Prostate gland (tissue), 2 donors: Measurements from ENCODE around the gene RAN.

ENCODE experiments used
- POLR2A ChIP-seq: fragments of 450-650 bp; IDR thresholded peaks from one replicate; pipeline ENCODE4 v1.6.1; 2016; ENCODE audit warnings: antibody characterized with exemption, mild to moderate bottlenecking
- POLR2AphosphoS5 ChIP-seq: sonication (generic); formaldehyde crosslinking; IDR thresholded peaks from one replicate; pipeline ENCODE4 v1.6.1; 2017; ENCODE audit warnings: antibody characterized with exemption
- TF ChIP-seq, protein P1 (sequence below), 4 experiments: fragments of 200-600 bp in 2 of 4; fragments of 450-650 bp in 2 of 4; sonication (generic) in 2 of 4; IDR thresholded peaks; 1 replicate in 3 of 4; 2 replicates in 1 of 4; pipeline ENCODE4 v1.5.1; 2016 to 2019; ENCODE audit warnings: antibody characterized with exemption in 4 of 4, mild to moderate bottlenecking in 2 of 4, moderate library complexity in 2 of 4

DNA sequence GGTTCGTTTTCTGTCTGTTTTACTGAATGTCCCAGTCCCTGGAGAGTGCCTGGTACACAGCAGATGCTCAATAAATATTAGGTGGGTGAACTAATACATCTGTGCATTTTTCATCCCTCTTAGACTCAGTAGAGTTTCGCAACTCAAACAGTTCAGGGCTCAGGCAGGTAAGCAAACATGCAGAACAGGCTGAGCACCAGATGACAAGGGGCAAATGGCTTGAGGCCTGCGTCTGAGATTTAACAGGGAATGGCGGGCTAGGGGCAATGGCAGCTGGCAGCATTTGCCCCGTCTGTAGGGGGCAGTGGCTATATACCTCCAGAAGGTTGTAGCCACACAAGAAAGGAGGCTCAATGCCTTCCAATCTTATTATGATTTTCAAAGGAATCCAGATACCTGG, 8.6 kb upstream of the RAN start:
- TF ChIP-seq, protein P1, sequence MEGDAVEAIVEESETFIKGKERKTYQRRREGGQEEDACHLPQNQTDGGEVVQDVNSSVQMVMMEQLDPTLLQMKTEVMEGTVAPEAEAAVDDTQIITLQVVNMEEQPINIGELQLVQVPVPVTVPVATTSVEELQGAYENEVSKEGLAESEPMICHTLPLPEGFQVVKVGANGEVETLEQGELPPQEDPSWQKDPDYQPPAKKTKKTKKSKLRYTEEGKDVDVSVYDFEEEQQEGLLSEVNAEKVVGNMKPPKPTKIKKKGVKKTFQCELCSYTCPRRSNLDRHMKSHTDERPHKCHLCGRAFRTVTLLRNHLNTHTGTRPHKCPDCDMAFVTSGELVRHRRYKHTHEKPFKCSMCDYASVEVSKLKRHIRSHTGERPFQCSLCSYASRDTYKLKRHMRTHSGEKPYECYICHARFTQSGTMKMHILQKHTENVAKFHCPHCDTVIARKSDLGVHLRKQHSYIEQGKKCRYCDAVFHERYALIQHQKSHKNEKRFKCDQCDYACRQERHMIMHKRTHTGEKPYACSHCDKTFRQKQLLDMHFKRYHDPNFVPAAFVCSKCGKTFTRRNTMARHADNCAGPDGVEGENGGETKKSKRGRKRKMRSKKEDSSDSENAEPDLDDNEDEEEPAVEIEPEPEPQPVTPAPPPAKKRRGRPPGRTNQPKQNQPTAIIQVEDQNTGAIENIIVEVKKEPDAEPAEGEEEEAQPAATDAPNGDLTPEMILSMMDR (IDR thresholded peaks at IDR 0.05): no peak
- TF ChIP-seq POLR2A (no peak), POLR2AphosphoS5 (no peak)
